Activated naive CD8-positive, alpha-beta T cell treated with anti-CD3 and anti-CD28 coated beads, Interleukin-2, amount 50 U/mL, for 24 hours (primary cell): ENCODE results near the gene URAD.
"Not testable (repeated sequence)": the region's sequence is repeated elsewhere in the genome, so short reads cannot be mapped to it uniquely, and the experiment has no call there.

ENCODE experiments used
- ATAC-seq: fragments of 150-1000 bp; cut with Tn5 transposase; one replicate; pipeline ENCODE4 v1.10.0; 2021
- DNase-seq: peaks from one replicate; pipeline ENCODE4 v3.0.0; 2021
- H3K27ac Mint-ChIP-seq: one replicate; pipeline ENCODE4 v1.8.0; 2021; ENCODE audit warnings: mild to moderate bottlenecking, mixed read lengths
- H3K27me3 Mint-ChIP-seq: one replicate; pipeline ENCODE4 v1.8.0; 2021; ENCODE audit warnings: mixed read lengths
- H3K36me3 Mint-ChIP-seq: one replicate; pipeline ENCODE4 v1.8.0; 2021; ENCODE audit warnings: low read depth, mixed read lengths
- H3K4me1 Mint-ChIP-seq: one replicate; pipeline ENCODE4 v1.8.0; 2021; ENCODE audit warnings: mixed read lengths
- H3K4me3 Mint-ChIP-seq: one replicate; pipeline ENCODE4 v1.8.0; 2021; ENCODE audit warnings: mild to moderate bottlenecking, moderate library complexity, mixed read lengths
- H3K9me3 Mint-ChIP-seq: one replicate; pipeline ENCODE4 v1.8.0; 2021; ENCODE audit warnings: mixed read lengths

The URAD gene

DNA sequence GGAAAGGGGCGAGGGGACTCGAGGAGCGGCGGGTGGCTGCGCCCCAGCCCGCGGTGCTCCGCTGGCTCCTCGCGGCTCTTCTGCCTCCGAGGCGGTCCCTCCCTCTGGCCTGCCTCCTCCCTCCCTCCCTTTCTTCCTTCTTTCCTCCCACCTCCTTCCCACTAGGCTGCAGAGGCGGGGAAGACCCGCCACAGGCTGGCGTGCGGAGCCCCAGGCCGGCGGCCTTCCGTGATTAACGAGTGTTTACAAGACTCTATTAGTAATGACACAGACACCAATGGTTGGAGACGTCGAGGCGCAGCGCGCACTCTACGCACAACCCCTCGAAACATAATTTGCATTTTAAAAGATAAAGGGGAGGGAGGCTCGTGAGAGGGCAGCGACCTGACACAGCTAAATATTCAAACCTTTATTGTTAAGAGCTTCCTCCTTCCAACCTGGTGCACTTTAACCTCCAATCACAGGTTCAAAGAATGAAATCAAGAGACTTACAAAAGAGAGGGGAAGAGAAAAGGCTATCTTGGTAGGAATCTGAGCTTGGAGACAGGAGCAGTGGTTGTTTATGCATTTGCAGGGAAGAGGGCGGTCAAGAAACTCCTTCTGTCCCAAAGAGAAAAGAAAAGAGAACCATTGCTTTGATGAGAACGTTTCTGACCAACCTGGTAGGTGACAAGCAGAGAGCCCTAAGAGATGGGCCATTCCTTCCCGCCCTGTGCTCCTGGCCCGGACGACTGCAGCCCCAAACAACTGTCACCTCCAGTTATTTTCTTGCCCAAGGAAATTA, 19.2 kb downstream of the URAD start, which contains the start of gene CDX2:
Gene CDX2, minus strand, starts transcription at position 234 of the 784 bp plus-strand sequence. CDS start 309 bp downstream, outside the sequence.
- DNase-seq: no peak
- H3K27me3 Mint-ChIP-seq: peaks cover 82% of the 10 kb centered on the region
- no peaks in the 10 kb centered on the region for H3K9me3 Mint-ChIP-seq
- peaks cover 16% of the 10 kb centered on the region for H3K4me1 Mint-ChIP-seq
- no peaks in the 10 kb centered on the region for H3K36me3 Mint-ChIP-seq
- no peak for ATAC-seq
- H3K27ac Mint-ChIP-seq: peak within 1 kb of the TSS; percentile 1
- H3K4me3 Mint-ChIP-seq: no peak within 1 kb of the TSS

DNA sequence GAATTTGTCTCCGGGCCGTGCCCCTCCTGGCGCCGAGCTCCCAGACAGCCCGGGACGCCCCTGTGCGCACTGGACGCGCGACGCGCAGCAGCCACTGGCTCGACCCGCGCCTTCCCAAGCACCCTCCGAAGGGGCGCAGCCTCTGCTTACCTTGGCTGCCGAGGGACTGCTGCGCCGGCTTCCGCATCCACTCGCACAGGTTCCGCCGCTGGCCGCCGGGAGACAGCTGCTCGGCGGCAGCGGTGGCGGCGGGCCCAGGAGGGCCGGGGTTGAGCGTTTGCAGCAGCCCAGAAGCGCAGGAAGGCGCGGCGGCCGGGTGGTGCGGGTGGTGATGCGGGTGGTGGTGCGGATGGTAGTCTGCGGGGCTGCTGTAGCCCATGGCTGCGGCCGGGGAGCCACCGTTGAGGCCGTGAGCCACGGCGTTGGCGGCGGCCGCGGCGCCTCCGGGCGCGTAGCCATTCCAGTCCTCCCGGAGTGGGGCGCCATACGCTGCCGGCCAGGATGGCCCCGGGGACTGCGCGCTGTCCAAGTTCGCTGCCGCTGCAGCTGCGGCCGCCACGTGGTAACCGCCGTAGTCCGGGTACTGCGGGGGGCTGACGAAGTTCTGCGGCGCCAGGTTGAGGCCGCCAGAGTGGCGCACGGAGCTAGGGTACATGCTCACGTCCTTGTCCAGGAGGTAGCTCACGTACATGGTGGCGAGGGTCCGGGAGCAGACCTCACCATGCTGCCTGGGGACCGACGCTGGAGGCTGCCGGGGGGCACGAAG, 20.0 kb downstream of the URAD start:
- peaks cover 16% of the 10 kb centered on the region for H3K4me1 Mint-ChIP-seq
- no peaks in the 10 kb centered on the region for H3K36me3 Mint-ChIP-seq
- no peaks in the 10 kb centered on the region for H3K9me3 Mint-ChIP-seq
- no peak overlapping the region for H3K4me3 Mint-ChIP-seq
- DNase-seq (no peak), ATAC-seq (no peak)
- no peak overlapping the region for H3K27ac Mint-ChIP-seq
- H3K27me3 Mint-ChIP-seq: peaks cover 81% of the 10 kb centered on the region

DNA sequence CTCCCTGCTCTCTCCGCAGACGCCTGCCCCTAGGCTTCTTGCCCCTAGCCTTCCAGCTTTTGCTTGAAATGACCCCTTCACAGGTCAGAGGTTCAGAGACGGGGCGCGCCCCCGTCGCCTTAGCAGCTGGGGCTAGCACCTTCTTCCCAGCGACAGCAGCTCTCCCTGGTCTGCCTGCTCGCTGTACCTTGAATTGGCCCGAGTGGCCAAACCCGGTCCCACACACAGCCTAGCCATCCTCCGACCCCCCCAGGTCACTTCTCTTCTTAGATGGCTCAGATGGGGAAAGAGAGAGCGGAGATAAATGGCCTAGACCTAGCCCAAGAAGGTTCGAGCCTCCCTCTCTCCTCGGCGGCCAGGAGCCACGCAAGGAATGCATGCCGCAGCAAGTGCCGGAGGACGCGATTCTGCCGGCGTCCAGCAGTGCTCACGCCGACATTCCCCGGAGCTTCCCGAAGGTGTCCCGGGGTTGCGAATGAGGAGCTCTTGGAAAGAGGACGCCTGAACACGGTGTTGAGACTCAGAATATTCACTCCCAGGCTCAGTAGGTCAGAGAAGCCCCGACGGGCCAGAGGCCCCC, 20.7 kb downstream of the URAD start:
- H3K27ac Mint-ChIP-seq: peak overlapping the region; percentile 42
- DNase-seq (no peak), ATAC-seq (no peak)
- H3K27me3 Mint-ChIP-seq: peaks cover 79% of the 10 kb centered on the region
- H3K36me3 Mint-ChIP-seq: no peaks in the 10 kb centered on the region
- H3K4me1 Mint-ChIP-seq: peaks cover 16% of the 10 kb centered on the region
- H3K9me3 Mint-ChIP-seq: no peaks in the 10 kb centered on the region
- peak overlapping the region; percentile 54 for H3K4me3 Mint-ChIP-seq

DNA sequence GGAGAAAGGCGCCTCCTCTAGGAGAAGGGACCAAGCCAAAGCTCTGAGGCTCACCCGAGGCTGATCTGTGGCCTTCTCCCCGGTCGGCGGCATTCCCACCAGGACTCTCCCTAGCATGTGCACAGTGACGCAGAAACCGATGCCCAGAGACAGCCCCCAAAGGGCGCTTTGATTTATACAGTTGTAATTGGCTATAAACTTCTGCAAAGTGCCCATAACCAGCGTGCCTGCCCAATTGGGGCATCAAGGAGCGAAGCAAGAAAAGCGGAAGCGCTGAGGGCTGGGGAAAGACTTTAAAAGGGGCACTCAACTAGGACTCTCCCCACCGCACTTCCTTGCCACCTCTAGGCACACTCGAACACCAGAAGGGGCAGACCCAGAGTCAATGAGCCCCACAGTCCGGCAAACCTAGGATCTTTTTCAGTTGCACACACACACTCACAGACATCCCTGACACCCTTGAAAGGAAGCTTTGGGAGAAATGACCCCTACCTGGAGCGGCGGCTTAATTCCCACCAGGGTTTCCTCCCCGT, 21.2 kb downstream of the URAD start:
- DNase-seq: no peak
- H3K4me3 Mint-ChIP-seq: peak overlapping the region; percentile 54
- no peaks in the 10 kb centered on the region for H3K9me3 Mint-ChIP-seq
- peaks cover 16% of the 10 kb centered on the region for H3K4me1 Mint-ChIP-seq
- no peak overlapping the region for H3K27ac Mint-ChIP-seq
- no peak for ATAC-seq
- no peaks in the 10 kb centered on the region for H3K36me3 Mint-ChIP-seq
- H3K27me3 Mint-ChIP-seq: peaks cover 80% of the 10 kb centered on the region

DNA sequence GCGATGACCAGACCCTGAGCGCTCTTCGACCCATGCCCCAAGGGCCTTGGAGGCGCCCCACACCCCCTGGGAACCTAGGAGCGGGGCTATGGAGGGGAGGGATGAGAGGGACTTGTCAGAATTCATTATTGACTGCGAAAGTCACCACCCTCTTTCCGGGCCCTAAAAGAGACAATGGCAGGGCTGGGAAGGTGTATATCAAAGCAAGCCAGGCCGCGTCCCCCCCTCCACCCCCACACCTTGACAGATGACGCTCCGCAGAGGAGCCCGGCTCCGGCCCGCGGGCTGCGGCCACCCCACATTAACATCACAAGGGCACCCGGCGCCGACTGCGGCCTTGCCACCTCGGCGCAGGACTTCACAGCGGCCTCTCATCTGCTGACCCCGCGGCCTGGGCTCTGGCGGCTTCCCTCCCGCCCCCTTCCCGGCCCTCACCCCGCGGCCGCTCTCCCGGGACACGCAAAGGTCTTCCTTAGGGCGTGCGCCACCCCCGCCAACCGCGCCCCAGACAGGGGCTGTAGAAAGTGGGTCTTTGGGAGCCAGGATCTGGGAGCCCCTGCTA, 21.8 kb downstream of the URAD start:
- peaks cover 81% of the 10 kb centered on the region for H3K27me3 Mint-ChIP-seq
- H3K9me3 Mint-ChIP-seq: no peaks in the 10 kb centered on the region
- no peak overlapping the region for H3K4me3 Mint-ChIP-seq
- no peak overlapping the region for H3K27ac Mint-ChIP-seq
- DNase-seq (no peak), ATAC-seq (no peak)
- H3K36me3 Mint-ChIP-seq: no peaks in the 10 kb centered on the region
- peaks cover 16% of the 10 kb centered on the region for H3K4me1 Mint-ChIP-seq

DNA sequence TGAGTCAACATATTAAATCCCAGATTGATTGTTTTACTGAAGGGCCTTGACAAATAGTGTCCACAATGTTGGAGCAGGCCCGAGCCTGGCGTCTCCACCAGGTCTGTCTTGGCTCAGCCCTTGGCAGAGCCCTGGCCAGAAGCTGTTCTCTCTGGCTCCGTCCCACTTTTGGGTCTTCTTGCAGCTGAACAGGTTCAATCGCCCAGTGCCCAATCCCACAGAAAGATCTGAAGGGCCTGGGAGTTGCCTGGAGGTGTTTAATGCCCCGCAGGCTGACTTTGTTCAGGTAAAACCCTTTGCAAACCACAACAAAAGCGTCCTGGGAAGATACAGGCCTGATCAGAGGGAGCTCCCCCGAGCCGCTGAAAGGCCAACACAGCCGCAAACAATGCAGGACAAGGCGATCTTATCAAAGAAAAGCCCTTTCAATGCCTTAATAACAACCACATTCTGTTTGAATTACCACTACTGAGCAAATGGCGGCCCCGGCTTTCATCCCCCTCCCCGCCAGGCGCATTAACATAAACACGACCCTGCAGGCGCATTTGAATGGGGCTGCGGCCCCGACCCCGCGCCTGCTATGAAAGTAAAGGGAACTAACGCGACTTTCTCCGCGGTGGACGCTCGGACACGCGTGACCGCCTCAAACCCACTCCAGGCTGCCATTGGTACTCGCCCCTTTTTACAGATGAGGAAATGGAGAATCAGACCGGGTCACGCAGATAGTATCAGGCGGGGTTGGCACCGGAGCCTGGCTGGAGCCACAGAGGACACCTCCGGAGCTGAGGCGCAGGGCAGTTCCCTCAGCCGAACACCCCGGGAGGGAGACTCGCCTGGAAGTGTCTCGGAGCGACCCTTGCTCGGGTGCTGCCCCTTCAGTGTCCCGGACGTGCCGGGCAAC, 22.5 kb downstream of the URAD start:
- Mint-ChIP-seq H3K36me3 (no peaks in the 10 kb centered on the region), H3K4me3 (no peak overlapping the region), H3K27me3 (peaks cover 81% of the 10 kb centered on the region), H3K27ac (no peak overlapping the region), H3K9me3 (no peaks in the 10 kb centered on the region), H3K4me1 (peaks cover 20% of the 10 kb centered on the region)
- no peak for DNase-seq
- no peak for ATAC-seq

DNA sequence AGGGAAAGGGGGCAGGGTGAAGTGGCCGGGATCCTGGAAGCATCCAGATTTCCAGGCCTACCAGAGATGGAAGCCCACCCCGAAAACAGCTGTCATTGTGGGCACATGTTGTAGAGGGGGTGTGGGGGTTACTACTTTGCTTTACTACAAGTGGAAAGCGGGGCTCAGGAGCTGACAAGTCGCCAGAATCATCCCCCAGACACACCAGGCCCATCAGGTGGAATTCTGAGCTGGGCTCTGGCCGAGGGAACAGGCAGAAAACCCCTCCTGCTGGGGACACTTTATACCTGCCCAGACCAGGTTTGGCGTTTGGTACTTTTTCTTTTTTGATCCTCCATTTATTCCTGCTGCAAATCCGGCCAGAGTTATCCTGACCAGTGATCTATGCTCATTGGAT, 23.2 kb downstream of the URAD start:
- no peaks in the 10 kb centered on the region for H3K9me3 Mint-ChIP-seq
- no peak overlapping the region for H3K4me3 Mint-ChIP-seq
- peaks cover 17% of the 10 kb centered on the region for H3K4me1 Mint-ChIP-seq
- H3K27me3 Mint-ChIP-seq: peaks cover 77% of the 10 kb centered on the region
- H3K36me3 Mint-ChIP-seq: no peaks in the 10 kb centered on the region
- ATAC-seq (no peak), DNase-seq (no peak)
- no peak overlapping the region for H3K27ac Mint-ChIP-seq

DNA sequence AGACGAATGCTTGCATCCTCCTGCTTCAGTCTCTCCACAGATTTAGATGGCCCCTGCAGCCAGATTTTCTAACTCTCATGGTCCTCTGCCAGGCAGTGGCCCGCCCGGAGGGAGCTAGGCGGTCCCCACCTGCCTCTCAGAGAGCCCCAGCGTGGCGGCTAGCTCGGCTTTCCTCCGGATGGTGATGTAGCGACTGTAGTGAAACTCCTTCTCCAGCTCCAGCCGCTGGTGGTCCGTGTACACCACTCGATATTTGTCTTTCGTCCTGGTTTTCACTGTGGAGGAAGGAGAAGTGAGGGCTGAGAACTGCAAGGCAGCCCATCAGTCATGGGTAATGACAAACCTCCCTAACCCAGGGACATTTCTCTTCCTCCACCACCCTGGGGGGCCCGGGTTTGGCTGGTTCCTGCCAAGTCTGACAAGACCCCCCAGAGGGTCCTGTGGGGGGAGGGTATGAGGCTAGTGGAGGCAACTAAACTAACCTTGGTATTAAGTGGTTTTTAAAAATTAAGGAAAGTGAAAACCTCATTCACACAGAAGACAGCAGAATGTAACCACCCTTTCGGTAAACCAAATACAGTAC, 23.7 kb downstream of the URAD start:
- H3K9me3 Mint-ChIP-seq: no peaks in the 10 kb centered on the region
- H3K27me3 Mint-ChIP-seq: peaks cover 80% of the 10 kb centered on the region
- no peak for DNase-seq
- peaks cover 20% of the 10 kb centered on the region for H3K4me1 Mint-ChIP-seq
- H3K36me3 Mint-ChIP-seq: no peaks in the 10 kb centered on the region
- no peak overlapping the region for H3K4me3 Mint-ChIP-seq
- no peak for ATAC-seq
- no peak overlapping the region for H3K27ac Mint-ChIP-seq

DNA sequence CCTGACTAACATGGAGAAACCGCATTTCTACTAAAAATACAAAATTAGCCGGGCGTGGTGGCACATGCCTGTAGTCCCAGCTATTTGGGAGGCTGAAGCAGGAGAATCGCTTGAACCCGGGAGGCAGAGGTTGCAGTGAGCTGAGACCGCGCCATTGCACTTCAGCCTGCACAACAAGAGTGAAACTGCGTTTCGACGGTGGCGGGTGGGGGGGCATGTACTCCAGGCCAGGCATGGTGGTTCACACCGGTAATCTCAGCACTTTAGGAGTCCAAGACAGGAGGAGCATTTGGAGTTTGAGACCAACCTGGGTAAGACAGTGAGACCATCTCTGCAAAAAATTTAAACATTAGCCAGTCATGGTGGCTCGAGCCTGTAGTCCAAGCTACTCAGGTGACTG, 24.3 kb downstream of the URAD start:
- peaks cover 18% of the 10 kb centered on the region for H3K4me1 Mint-ChIP-seq
- H3K4me3 Mint-ChIP-seq, H3K36me3 Mint-ChIP-seq, DNase-seq, ATAC-seq, H3K27ac Mint-ChIP-seq, H3K9me3 Mint-ChIP-seq: not testable (repeated sequence)
- H3K27me3 Mint-ChIP-seq: peaks cover 79% of the 10 kb centered on the region

DNA sequence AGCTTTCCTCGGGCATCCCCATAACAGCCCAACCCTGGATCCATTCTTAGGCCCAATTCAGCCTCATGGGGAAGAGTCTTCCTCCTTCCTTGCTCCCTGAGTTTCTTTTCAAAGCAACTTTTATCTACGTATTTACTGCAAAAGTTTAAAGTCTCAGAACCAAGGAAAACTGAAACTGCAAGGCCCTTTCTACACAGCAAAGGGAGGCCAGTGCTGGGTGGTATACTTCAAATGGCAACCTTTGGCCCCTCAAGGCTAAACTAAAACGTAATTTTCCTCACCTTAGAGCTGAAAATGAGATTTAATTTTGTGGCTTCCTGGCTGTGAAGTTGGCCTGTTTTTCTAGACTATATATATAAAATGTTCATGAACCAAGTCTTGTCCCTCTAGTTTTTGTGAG, 25.0 kb downstream of the URAD start:
- no peak overlapping the region for H3K27ac Mint-ChIP-seq
- H3K9me3 Mint-ChIP-seq: no peaks in the 10 kb centered on the region
- peaks cover 16% of the 10 kb centered on the region for H3K4me1 Mint-ChIP-seq
- no peak for ATAC-seq
- no peak for DNase-seq
- H3K27me3 Mint-ChIP-seq: peaks cover 83% of the 10 kb centered on the region
- H3K36me3 Mint-ChIP-seq: no peaks in the 10 kb centered on the region
- H3K4me3 Mint-ChIP-seq: no peak overlapping the region

DNA sequence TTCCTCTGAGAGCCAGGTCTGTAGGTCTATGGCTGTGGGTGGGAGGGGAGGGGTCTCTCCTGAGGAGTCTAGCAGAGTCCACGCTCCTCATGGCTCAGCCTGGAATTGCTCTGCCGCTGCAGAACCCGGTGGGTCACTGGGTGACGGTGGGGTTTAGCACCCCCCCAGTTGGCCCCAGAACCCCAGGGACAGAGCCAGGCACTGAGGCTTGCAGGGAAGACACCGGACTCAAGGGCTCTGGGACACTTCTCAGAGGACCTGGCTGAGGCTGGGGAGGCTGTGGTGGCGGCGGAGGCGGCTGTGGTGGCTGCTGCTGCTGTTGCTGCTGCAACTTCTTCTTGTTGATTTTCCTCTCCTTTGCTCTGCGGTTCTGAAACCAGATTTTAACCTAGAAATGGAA, 25.5 kb downstream of the URAD start:
- Mint-ChIP-seq H3K27ac (no peak overlapping the region), H3K27me3 (peaks cover 86% of the 10 kb centered on the region), H3K36me3 (no peaks in the 10 kb centered on the region), H3K4me3 (no peak overlapping the region), H3K9me3 (no peaks in the 10 kb centered on the region), H3K4me1 (peaks cover 15% of the 10 kb centered on the region)
- ATAC-seq: no peak
- DNase-seq: no peak

DNA sequence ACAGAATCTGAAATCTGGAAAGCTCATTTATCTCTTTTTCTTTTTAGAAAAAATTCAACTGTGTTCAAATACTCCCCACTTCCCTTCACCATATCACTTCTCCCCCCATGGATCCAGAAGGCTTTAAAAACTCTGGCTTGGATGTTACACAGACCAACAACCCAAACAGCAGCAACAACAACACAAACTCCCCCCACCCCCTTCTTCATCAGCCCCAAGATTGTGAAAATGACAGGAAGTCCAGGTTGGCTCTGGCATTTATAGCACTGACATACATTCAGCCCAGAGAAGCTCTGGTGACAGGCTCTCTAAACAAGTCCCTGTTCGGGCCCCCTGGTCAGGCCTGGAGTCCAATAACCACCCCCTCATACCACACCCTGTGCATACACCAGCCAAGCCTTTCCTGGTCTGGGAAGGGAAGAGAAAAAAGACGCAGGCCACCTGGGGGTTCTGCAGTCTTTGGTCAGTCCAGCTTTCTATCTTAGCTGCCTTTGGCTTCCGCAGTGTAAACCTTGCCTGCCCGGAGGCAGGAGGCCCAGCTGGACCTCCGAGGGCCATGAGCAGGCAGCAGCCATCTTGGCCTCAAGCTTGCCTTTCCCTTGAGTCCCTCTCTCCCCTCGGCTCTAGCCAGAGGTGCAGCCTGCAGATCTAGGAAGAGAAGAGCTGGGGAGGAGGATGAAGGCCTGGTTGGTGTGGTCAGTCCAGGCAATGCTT, 26.2 kb downstream of the URAD start:
- H3K4me1 Mint-ChIP-seq: peaks cover 10% of the 10 kb centered on the region
- H3K27ac Mint-ChIP-seq: no peak overlapping the region
- no peaks in the 10 kb centered on the region for H3K36me3 Mint-ChIP-seq
- H3K27me3 Mint-ChIP-seq: peaks cover 83% of the 10 kb centered on the region
- no peak for ATAC-seq
- no peak overlapping the region for H3K4me3 Mint-ChIP-seq
- no peaks in the 10 kb centered on the region for H3K9me3 Mint-ChIP-seq
- no peak for DNase-seq
